IPS-NIHi7 (cell line): ENCODE results near the gene MAP3K14.

Source experiments
- DNase-seq: peaks from one replicate; pipeline ENCODE4 v3.0.0; 2012; ENCODE audit warnings: mixed read lengths; ENCODE audit errors: extremely low spot score

Gene MAP3K14

DNA sequence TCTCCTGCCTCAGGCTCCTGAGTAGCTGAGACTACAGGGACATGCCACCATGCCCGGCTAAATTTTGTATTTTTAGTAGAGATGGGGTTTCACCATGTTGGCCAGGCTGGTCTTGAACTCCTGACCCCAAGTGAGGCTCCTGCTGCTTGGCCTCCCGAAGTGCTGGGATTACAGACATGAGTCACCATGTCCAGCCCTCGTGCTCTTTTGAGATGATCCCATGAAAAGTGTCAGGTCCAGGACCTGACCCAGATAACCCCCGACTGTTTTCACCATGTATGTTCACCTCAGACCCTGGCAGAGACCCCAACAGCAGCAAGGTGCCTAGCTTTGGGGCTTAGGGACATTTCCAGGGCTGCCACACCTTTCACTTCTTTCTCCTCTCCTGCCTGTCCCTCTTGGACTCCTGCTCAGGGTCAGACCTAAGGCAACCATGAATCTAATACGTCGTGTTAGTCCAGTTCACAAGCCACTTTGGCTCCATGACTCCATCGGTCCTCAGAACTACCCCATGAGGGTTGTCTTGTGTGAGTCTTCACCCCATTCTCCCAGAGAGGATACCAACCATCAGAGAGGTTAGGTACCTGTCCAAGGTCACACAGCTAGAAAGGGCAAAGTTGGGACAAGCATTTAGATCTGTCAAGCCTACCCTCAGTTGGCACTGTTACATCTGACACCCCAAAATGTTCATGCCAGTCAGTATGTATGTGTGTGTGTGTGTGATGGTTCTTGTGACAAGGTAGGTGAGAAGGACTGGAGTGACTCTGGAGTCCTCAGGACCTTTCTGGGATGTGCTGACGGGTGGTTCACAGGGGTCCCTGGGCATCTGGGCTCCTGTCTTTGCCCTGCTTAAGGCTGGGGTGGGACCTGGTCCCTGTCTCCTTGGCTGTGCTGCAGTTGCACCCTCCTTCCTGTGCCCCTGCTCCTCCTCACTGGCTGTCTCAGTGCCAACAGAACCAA is 23.1 kb upstream of the MAP3K14 start:
- DNase-seq: no peak

DNA sequence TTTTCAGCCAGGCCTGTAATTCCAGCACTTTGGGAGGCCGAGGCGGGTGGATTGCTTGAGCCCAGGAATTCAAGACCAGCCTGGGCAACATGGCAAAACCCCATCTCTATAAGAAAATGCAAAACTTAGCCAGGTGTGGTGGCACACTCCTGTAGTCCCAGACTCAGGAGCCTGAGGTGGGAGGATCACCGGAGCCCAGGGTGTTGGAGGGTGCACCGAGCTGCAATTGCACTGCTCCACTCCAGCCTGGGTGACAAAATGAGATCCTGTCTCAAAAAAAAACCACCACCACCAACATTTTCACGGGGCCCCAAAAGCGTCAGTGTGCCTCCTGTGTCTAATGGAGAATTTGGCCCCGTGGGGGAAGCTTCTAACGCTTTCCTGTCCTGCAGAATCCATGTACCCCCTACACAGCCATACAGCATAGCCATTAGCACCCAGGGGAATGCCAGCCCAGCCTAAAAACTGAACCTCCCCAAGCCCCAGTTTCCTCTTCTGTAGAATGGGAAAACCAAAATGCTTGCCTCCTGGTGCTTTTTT is 22.2 kb upstream of the MAP3K14 start:
- no peak for DNase-seq

DNA sequence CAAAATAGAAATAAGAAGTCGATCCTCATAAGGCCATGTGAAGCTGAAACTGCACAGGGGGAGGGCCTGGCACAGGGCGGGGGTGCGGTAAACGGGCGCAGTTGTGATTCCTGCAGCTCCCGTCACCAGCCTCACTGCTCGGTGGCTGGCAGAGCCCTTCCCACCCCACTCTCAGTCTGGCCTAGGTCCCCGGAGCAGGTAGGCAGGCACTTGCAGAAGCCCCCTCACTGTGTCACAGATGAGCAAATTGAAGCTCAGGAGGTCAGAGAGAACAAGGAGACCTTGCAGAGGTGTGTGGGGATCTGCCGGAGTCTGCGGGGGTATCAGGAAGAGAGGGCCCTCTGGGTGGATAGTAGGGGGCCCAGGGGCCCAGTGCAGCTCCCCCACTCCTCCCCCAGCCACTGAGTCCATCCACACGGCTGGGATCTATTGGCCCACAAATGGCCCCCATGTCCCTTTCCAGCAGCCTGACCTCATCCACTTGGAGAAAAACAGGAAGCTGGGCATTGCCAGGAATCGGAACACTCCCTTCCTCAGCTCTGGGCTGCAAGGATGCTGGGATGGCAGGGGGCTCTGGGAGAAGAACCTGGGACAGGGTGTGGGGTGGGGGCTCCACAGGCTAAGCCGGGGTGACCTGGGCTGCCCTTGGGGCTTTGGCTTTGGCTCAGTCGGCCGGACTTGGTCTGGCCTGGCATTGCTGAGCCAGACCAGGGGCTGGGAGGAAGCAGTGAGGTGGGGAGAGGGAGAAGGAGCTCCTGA is 21.4 kb upstream of the MAP3K14 start:
- no peak for DNase-seq

DNA sequence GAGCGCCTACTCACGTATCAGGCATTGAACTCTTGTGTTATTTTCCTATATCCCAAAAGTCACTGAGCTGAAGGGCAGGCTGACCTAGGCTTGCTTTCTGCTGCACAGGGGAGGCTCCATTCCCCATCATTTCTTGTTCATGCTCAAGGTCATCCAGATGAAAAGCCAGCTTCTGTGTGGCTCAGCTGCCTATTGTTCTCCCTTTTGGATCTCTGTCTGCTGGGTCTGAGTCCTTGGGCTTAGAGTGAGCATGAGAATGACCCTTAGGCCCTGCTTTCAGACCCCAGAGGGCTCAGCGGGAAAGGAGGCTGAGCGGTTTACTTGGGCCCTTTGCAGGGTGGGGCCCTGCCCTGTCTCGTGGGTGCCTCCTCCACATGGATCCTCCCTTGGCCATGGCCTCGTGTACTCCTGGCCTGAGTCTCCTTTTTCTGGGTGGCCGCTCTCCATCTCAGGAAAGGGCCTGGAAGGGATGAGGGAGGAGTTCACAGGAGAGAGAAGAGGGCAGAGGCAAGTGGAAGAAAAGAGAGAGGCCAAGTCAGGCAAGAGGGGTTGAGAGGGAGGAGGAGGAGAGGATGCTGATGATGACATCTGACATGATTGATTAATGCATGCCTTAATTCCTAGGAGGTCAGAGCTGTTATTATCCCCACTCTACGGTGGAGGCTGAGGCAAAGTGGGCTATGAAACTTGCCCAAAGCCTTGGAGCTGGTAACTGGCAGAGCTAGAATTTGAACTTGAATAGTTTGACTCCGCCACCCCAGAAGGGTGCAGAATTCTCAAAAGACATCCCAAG is 19.8 kb upstream of the MAP3K14 start:
- no peak for DNase-seq

DNA sequence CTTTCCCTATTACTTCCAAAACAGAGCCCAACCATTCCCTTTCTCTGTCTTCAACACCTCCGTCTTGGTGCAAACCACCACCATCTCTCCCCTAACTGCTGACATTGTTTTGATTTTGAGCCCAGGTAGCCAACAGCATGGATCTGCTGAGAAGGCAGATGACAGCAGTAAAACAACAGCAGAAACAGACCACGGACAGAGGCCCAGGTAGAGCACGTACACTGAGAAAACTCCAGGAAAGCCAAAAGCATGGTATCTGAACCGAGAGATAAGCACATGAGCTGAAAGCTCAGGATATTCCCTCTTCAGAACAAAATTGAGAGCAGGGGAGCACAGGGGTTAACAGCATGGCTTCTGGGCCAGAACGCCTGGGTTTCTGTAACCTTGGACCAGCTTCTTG is 18.9 kb upstream of the MAP3K14 start:
- DNase-seq: no peak

DNA sequence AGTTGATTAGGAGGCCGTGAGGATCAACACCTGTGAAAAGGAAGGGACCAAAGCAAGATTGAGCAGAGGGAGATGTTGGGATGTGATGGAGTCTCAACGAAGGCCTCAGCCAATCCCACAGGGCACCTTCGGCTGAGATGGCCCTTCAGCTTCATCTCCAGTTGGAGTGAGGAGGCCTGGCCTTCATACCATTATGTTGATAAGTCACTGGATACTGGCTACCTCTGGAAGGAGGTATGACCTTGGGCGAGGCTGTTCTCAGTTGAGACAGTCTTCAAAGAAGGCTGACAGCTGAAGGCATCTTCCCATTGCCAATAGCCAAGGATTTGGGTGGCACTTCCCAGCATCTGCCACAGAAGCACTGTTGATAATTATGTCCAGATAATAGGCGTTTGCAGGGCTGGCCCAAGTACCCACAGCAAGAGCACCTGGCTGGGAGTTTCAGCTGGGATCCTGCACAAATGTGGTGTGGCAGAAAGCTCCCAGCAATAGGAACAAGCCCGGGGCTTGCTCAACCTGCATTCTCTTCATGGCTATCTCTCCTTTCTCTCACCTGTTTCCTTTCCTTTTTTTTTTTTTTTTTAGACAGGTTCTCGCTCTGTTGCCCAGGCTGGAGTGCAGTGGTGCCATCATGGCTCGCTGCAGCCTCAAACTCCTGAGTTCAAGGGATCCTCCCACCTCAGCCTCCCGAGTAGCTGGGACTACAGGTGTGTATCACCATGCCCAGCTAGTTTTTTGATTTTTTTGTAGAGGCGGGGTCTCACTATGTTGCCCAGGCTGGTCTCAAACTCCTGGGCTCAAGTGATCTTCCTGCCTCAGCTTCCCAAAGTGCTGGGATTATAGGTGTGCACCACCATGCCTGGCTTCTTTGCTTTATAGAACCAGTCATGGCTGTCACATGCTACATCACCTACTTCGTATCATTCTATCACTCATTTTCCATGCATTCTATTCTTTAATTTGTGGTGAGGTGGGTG is 18.2 kb upstream of the MAP3K14 start:
- DNase-seq: no peak

DNA sequence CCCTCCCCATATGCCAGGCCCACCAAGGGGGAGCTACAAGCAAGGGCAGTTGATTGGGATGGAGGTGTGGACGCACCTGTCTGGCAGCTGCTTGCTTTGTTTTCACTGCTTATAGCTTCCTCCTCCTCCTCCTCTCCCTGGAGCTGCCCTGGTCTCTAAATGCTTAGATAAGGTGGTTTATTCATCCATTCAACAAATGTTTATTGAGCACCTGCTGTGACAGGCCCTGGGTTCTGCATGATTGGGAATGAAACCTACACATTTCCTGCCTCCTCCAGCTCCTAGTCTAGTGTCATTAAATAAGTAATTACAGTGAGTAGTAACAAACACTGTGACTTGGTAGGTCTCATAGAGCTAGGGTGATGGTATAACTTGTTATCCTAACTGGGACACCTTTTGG is 17.4 kb upstream of the MAP3K14 start:
- DNase-seq: no peak

DNA sequence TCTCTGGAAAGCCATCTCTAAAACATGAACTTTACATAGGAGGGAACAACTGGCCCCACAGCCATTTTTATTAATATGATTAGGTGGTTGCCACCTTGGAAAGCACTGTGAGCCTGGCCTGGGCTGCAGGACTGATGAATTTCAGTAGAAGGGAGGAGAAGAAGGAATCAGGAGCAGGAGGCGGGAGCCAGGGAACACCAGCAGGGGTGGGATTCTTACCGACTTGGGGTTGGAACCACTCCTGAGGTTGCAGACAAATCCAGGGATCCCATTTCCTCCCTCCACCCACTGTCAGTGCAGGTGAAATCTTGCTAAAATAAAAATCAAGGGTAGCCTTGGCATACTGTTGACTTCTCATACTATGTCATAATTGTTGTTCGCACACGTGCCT is 16.9 kb upstream of the MAP3K14 start:
- DNase-seq: no peak

DNA sequence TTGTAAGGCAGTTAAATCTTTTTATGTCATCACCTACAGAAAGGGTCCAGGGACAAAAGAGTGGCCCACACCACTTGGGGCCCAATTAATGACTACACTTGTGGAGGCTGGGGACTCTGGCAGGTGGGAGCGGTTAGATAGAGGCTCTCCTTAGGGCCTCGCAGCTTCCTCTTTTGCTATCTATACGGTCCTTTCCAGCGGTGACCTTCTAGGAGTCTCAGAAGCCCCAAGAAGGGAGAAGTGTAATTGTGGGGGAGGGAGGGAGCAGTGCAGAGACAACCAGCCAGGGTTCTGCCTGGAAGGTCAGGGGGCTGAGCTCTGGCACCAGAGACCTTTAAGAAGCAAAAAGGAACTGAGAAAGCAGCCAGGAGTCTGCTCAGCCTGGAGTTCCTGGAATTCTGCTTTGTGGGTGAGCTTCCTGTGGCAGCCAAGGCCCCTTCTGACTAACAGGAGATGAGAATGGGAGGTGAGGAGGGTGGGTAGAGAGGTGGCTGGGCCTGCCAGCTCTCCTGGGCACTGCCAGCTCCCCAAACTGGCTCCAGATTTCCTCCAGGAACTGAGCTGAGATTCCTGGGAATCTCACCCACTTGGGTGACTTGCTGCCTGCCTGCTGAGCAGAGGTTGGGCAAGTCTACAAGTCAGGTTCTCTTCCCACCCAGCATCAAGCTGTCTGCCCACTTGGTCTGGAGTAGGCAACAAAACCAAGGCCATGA is 16.3 kb upstream of the MAP3K14 start:
- no peak for DNase-seq

DNA sequence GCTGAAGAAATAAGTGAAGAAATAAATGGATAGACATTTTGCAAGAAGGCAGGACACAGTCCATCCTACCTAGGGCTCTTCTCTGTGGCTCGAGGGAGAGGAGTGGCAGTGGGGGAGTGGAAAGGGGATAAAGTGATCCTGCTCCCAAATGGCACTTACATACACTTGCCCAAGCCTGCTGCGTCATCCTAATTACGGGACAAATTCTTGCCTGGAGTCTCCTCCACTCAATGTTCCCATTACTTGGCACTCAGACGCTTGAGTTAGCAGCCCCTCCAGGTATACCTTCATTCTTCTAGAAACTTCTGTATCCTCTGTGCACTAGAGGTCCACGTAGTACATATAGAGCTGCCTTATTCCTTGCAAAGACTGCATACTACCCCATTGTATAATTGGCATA is 15.7 kb upstream of the MAP3K14 start:
- no peak for DNase-seq

DNA sequence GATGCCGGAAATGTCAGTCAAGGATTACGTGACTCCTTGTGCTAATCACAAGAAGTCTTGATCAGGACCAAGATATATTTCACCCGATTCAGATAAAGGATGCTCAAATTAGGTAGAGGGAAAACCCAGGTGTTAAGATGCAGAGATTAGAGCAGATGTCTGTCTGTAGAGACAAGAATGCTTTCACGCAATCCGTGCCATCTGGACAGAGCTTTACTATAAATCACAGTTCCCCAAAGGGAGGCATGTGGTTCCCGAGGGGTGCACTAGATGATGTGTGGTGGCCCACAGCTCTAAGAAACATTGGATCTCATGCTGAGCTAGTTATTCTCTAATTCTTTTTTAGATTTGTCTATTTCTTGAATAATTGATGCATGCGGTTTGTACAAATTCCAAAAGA is 9.8 kb upstream of the MAP3K14 start:
- no peak for DNase-seq

DNA sequence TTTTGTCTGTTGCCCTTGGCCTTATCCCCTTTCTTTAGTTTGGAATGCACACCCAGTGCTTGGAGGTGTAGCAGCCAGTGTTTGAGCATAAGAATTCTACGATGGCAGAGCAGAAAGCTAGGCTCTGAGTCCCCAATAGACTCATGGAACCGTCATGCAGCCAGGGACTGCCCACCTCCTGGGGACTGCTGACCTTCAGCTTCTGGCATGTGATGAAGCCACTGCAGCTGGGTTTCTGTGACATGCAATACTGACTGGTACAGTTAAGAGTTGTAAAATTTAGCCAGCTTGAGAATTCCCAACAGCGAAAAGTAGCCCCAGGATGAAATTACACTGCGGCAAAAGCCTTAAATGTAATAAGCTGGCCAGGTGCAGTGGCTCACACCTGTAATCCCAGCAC is 9.0 kb upstream of the MAP3K14 start:
- DNase-seq: no peak

DNA sequence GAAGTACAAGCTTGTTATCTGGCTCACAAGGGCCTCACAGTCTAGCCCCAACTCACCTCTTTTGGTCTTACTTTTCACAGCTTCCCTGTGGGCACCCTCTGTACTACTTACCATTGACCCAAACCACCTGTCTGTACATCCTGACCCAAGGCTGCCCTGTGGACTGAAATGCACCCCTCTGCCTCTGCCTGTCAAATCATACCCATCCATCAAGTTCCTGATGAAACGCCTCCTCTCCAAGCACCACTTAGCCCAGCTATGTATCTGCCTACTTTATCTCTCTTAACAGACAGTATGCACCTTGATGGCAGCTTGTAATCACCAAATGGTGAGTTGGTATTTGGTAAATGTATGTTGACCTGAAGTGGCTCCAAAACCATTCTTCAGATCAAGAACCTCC is 7.5 kb upstream of the MAP3K14 start:
- no peak for DNase-seq

DNA sequence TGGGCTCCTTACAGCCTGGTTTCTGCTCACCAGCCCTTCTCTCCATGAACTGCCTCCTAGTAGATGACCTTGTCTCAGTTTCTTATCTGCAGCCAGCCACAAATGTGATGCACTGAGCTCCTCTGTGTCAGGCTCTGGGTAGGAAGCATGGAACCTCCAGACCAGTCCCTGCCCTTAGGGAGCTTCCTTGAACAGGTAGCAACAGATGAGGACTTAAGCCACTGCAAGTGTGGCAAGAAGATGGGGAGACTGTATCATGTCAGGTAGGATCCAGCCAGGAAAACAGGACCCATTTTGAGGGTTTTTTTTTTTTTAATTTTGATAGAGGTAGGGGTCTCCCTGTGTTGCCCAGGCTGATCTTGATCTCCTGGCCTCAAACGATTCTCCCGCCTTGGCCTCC is 5.3 kb upstream of the MAP3K14 start:
- no peak for DNase-seq

DNA sequence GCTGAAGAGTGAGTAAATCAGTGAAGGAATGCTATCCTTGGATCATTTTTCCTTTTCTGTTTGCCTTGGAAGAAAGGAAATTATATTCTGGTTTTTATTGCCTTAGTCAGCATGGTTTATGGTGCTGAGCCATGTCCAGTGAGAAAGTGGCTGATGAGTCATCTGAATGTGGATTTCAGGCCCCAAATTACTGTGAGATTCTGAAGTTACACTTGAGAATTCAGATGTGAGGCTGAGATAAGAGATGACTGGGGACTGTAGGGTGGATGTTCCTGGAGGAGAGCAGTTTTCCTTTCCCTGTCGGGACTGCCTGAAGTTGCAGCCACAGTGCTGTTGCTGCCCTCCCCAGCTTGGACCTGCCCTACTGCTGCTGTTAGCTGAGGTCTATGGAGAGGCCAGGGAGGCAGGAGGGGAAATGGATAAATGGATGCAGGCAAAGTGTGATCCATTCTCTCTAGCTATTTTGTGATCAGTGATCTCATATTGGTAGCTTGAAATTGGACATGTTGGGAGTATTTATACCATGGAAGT is 4.2 kb upstream of the MAP3K14 start:
- no peak for DNase-seq

DNA sequence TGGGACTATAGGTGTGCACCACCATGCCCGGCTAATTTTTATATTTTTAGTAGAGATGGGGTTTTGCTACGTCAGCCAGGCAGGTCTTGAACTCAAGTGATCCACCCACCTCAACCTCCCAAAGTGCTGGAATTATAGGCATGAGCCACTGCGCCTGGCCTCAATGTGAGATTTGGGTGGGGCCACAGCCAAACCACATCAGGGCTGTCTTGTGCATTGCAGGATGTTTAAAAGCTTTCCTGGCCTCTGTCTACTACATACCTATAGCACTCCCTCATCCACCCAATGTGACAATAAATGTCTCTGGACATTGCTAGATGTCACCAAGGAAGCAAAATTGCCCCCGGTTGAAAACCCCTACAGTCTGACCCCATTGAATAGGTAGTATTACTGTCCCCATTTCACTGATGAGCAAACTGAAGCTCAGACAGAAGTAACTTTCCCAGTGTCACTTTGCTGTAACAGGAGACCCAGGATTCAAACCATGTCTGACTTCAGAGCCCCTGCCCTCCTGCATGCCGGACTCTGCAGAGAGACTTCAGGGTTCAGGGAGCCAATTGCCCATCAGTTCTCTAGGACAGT is 3.6 kb upstream of the MAP3K14 start:
- no peak for DNase-seq

DNA sequence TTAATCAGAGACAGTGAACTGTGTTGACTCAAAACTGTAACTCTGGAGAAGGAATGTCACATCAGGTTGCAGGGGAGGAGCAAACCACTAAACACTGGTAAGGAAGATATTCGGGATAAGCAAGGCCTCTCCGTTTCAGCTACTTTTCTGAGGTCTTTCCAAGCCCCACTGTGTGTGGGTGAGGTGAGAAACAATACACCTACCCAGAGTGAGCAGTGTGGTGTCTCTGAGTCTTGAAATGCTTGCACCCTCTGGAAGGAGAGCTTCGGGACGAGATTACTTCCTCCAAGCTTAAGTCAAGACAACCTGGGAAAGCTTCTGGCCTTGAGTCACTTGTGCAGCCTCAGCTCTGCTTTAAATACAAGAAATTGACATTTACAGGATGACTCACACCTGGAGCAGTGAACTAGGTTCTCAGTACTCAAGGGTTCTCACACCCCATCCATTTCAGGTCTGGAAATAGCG is 2.5 kb upstream of the MAP3K14 start:
- DNase-seq: no peak

DNA sequence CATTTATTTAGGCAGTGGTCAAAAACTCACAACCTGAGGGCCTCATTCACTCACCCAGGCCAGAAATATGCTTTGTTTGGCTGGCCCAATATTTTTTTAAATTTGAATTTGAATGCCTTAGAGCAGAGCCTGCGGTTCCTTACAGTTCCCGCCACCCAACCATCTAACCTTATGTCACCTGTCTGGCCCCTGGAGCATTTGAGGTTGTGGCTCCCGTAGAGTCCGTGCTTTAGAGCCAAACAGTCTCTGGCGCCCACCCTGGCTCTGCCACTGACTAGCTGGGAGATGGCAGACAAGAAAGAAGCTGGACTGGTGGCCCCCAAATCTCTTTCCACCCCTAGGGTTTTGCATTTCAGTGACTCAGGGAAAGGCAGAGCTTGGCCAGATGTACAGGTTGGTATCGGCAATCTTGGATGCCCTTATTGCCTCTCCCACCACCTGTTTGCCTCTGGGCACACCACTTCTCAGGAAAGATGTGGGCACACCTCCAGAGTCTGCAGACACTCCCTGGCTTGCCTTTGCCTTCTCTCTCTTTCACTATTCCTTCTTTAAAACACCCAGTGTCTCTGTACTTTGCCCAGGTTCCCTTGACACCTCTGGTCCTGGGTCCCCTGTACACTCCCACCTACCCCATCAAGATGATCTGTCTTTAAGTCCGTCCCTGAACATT is 1.9 kb upstream of the MAP3K14 start:
- DNase-seq: no peak
